Gastroesophageal sphincter (tissue), 4 donors: ENCODE results near the gene WWC2. TPM values are rescaled to one million over a fixed set of nuclear protein-coding genes. Genes with fewer than 3 reads are reported as not detected.

Experiments
- ATAC-seq: fragments of 150-250 bp; one replicate; pipeline ENCODE4 v1.9.1; 2016; ENCODE audit warnings: mild to moderate bottlenecking, moderate library complexity
- H3K27ac ChIP-seq, 4 donors: fragments of 200-600 bp; sonication (generic) in 3 of 4; 1 replicate in 3 of 4; 2 replicates in 1 of 4; pipeline ENCODE4 v1.5.1; 2016 to 2019
- H3K27me3 ChIP-seq: fragments of 200-600 bp; sonication (generic); one replicate; pipeline ENCODE4 v1.5.1; 2019
- H3K36me3 ChIP-seq, 2 donors: fragments of 200-600 bp; sonication (generic); one replicate each; pipeline ENCODE4 v1.5.1; 2019; ENCODE audit warnings: control low read depth in 1 of 2
- H3K4me1 ChIP-seq, 3 donors: fragments of 200-600 bp; sonication (generic); 1 replicate in 2 of 3; 2 replicates in 1 of 3; pipeline ENCODE4 v1.5.1; 2016 to 2019; ENCODE audit warnings: control low read depth in 2 of 3
- H3K4me3 ChIP-seq, 2 donors: fragments of 200-600 bp; sonication (generic); one replicate each; pipeline ENCODE4 v1.5.1; 2019; ENCODE audit warnings: mild to moderate bottlenecking in 1 of 2, moderate library complexity in 1 of 2
- H3K9me3 ChIP-seq, 3 donors: fragments of 200-600 bp; sonication (generic); one replicate each; pipeline ENCODE4 v1.5.1; 2017 to 2019; ENCODE audit warnings: control low read depth in 2 of 3
- CTCF ChIP-seq, 4 experiments: fragments of 200-600 bp in 2 of 4; fragments of 450-650 bp in 2 of 4; sonication (generic) in 1 of 4; IDR thresholded peaks; one replicate each; pipeline ENCODE4 v1.5.1; 2017 to 2019; ENCODE audit warnings: antibody characterized with exemption in 4 of 4, mild to moderate bottlenecking in 2 of 4, moderate library complexity in 2 of 4
- EP300 ChIP-seq: sonication (generic); formaldehyde crosslinking; IDR thresholded peaks from one replicate; pipeline ENCODE4 v1.6.1; 2017; ENCODE audit warnings: antibody characterized with exemption, mild to moderate bottlenecking
- POLR2A ChIP-seq, 2 donors: fragments of 450-650 bp; IDR thresholded peaks; one replicate each; pipeline ENCODE4 v1.6.1; 2017; ENCODE audit warnings: antibody characterized with exemption in 2 of 2, mild to moderate bottlenecking in 2 of 2, moderate library complexity in 1 of 2
- POLR2AphosphoS5 ChIP-seq: sonication (generic); formaldehyde crosslinking; IDR thresholded peaks from one replicate; pipeline ENCODE4 v1.6.1; 2017; ENCODE audit warnings: antibody characterized with exemption
- WGBS, 2 donors: methylation state at CpG; one replicate each; pipeline ENCODE4 v1.1.5; 2018; ENCODE audit warnings: low coverage in 1 of 2; 5-methylcytosine and 5-hydroxymethylcytosine counted together
- total RNA-seq, 4 donors: library from RNA; depleted of rRNA; stranded (reverse); fragments of >200 nt; gene quantifications; one replicate each; pipeline ENCODE4 v1.1.0, GENCODE V29; 2016

WWC2 gene
- total RNA-seq, 4 donors from 2014 or later: 23.0 to 42.0 (median 37.2) TPM

- Histone ChIP-seq H3K36me3 (no peaks in the 10 kb centered on the region), H3K4me1 (peaks cover 0 to 9% (median 0%) of the 10 kb centered on the region in 3 donors), H3K27me3 (peaks cover 59% of the 10 kb centered on the region), H3K27ac (no peak overlapping the region), H3K9me3 (no peaks in the 10 kb centered on the region), H3K4me3 (no peak overlapping the region)
- WGBS, 2 donors: 86 to 89% methylated on average over 4 to 6 of the region's 8 CpGs
- no peak for ATAC-seq
- TF ChIP-seq CTCF (IDR thresholded peaks at IDR 0.05): no peak
- TF ChIP-seq POLR2A (IDR thresholded peaks at IDR 0.05): no peak
- no peak for TF ChIP-seq POLR2AphosphoS5
- TF ChIP-seq EP300: no peak
Observed at GRCh38 chr4:183347146-183347545, 248.1 kb downstream of the WWC2 start.

- H3K27ac ChIP-seq: no peak overlapping the region
- no peaks in the 10 kb centered on the region for H3K36me3 ChIP-seq
- H3K9me3 ChIP-seq: no peaks in the 10 kb centered on the region
- ATAC-seq: no peak
- H3K27me3 ChIP-seq: peaks cover 58% of the 10 kb centered on the region
- peaks cover 0 to 6% (median 0%) of the 10 kb centered on the region in 3 donors for H3K4me1 ChIP-seq
- TF ChIP-seq POLR2A (IDR thresholded peaks at IDR 0.05) (no peak), CTCF (IDR thresholded peaks at IDR 0.05) (no peak), EP300 (no peak), POLR2AphosphoS5 (no peak)
- no peak overlapping the region for H3K4me3 ChIP-seq
- 90% methylated on average over 2 of the region's 4 CpGs; no CpG with 5 or more reads in 1 of the 2 donors for WGBS, 2 donors
Observed at GRCh38 chr4:183347566-183347965, 248.5 kb downstream of the WWC2 start.

DNA sequence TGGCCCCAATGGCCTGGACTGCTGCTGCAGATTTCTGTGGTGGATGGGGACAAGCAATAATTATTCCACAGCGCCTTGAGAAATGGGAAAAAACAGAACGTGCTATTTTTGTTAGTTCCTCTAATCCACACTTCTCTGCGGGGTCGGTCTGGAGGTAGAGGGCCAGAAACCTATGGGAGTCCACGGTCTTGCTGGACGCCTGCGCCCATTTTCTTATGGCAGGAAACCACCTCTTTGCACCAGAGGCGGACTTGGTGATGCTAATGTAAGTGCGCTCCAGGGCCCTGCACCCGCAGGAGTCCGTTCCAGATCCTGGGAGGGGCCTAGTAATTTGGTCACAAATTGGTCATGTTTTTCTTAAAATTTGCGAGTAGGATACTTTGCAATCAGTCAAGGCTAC, 249.1 kb downstream of the WWC2 start:
- no peaks in the 10 kb centered on the region for H3K9me3 ChIP-seq
- H3K4me1 ChIP-seq: peaks cover 0 to under 1% (median 0%) of the 10 kb centered on the region in 3 donors
- H3K27me3 ChIP-seq: peaks cover 52% of the 10 kb centered on the region
- 81 to 97% methylated on average over 5 to 10 of the region's 12 CpGs for WGBS, 2 donors
- no peak for ATAC-seq
- TF ChIP-seq CTCF (IDR thresholded peaks at IDR 0.05) (no peak), EP300 (no peak), POLR2AphosphoS5 (no peak), POLR2A (IDR thresholded peaks at IDR 0.05) (no peak)
- H3K36me3 ChIP-seq: no peaks in the 10 kb centered on the region
- H3K4me3 ChIP-seq: no peak overlapping the region
- no peak overlapping the region for H3K27ac ChIP-seq

DNA sequence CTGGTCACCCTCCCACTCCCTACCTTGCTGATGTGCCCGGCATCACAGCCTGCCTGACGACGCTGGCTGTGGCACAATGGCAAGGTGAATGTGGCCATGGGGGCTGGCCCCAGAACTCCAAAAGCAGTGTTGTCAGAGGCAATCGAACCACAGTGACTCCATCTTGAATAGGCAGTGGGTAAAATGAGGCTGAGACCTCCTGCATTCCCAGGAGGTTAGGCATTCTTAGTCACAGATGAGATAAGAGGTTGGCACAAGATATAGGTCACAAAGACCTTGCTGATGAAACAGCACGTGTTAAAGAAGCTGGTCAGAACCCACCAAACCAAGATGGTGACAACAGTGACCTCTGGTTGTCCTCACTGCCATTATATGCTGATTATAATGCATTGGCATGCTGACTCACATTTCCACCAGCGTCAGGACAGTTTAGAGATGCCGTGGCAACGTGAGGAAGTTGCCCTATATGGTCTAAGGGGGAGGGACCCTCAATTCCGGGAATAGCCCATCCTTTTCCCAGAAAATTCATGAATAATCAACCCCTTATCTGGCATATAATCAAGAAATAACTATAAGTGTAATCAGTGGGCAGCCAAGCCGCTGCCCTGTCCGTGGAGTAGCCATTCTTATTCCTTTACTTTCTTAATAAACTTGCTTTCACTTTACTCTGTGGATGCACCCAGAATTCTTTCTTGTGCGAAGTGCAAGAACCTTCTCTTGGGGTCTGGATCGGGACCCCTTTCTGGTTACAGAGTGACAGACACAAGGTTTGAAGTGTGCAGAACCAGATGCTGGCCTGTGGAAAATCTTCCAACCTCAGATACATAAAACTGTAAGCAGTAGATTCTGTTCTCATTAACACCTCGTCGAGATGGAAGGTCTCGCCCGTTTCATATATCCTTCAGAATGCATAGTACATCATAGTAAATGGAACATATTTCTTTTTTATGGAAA, 249.9 kb downstream of the WWC2 start:
- no peak for TF ChIP-seq CTCF (IDR thresholded peaks at IDR 0.05)
- no peak for TF ChIP-seq EP300
- no peak for TF ChIP-seq POLR2A (IDR thresholded peaks at IDR 0.05)
- TF ChIP-seq POLR2AphosphoS5: no peak

GRCh38 chr4:183349673-183350072, 250.6 kb downstream of the WWC2 start:
- no peak overlapping the region for H3K4me3 ChIP-seq
- H3K27me3 ChIP-seq: peaks cover 38% of the 10 kb centered on the region
- 83 to 92% methylated on average over 2 to 8 of the region's 9 CpGs for WGBS, 2 donors
- no peak overlapping the region for H3K27ac ChIP-seq
- no peaks in the 10 kb centered on the region for H3K4me1 ChIP-seq
- TF ChIP-seq POLR2AphosphoS5 (no peak), CTCF (IDR thresholded peaks at IDR 0.05) (no peak), POLR2A (IDR thresholded peaks at IDR 0.05) (no peak), EP300 (no peak)
- no peak for ATAC-seq
- H3K9me3 ChIP-seq: no peaks in the 10 kb centered on the region
- H3K36me3 ChIP-seq: no peaks in the 10 kb centered on the region

More for the DNA sequence above, 249.9 kb downstream of the WWC2 start:
- 68 to 77% methylated on average over 10 to 14 of the region's 17 CpGs for WGBS, 2 donors
- H3K27me3 ChIP-seq: peaks cover 44% of the 10 kb centered on the region
- no peaks in the 10 kb centered on the region for H3K4me1 ChIP-seq
- H3K27ac ChIP-seq: no peak overlapping the region
- no peaks in the 10 kb centered on the region for H3K36me3 ChIP-seq
- no peak for ATAC-seq
- H3K9me3 ChIP-seq: no peaks in the 10 kb centered on the region
- H3K4me3 ChIP-seq: no peak overlapping the region
